GM11168 (cell line): ENCODE data around the gene SGSH.
"Not testable (repeated sequence)": the region's sequence is repeated elsewhere in the genome, so short reads cannot be mapped to it uniquely, and the experiment has no call there.

Experiments used
- in situ Hi-C: fragments of 300-500 bp; cut with MboI; formaldehyde crosslinking; loops from one replicate; pipeline ENCODE4 v1.12.0; 2022; ENCODE audit warnings: low sequenced_read_pairs; ENCODE audit not compliant: unreplicated experiment

SGSH gene

GRCh38 chr17:80254396-80255251, 34.5 kb upstream of the SGSH start:
- in situ Hi-C loops: loop anchor here (5.0 to 10.0 kb wide), 2 partner anchors 60 to 102 kb away; no protein-coding TSS in a partner anchor

GRCh38 chr17:80253631-80254395, 33.7 kb upstream of the SGSH start:
- in situ Hi-C loops: loop anchor here (10.0 kb wide), 1 partner anchor 59 kb away; no protein-coding TSS in a partner anchor

GRCh38 chr17:80252871-80253270, 32.7 kb upstream of the SGSH start:
- in situ Hi-C loops: loop anchor here (10.0 kb wide), 1 partner anchor 58 kb away; no protein-coding TSS in a partner anchor

DNA sequence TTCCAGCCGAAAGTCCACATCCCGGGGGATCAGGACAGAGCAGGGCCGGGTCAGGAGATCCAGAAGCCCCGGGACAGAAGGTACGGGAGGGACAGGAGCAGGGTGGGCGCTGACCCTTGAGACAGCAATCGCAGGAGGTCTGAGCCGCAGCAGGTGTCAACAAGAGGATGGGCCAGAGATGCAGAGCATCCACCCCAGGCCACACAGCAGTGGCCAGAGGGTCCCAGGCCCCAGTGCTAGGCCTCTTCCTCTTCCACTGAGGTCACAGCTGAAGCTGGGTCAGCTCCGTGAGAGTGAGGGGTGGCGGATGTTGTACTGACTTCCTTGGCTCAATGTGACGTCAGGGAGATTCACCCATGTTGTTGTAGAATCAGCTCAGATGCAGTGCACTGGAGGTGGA, 31.8 kb upstream of the SGSH start:
- in situ Hi-C loops: loop anchor here (10.0 kb wide), 1 partner anchor 57 kb away; no protein-coding TSS in a partner anchor

- in situ Hi-C loops: no loop called here
Observed at GRCh38 chr17:80248894-80249710, 29.0 kb upstream of the SGSH start.

- in situ Hi-C loops: no loop called here
Observed at GRCh38 chr17:80248001-80248893, 28.1 kb upstream of the SGSH start.

- in situ Hi-C loops: no loop called here
Observed at GRCh38 chr17:80247561-80247960, 27.4 kb upstream of the SGSH start.

DNA sequence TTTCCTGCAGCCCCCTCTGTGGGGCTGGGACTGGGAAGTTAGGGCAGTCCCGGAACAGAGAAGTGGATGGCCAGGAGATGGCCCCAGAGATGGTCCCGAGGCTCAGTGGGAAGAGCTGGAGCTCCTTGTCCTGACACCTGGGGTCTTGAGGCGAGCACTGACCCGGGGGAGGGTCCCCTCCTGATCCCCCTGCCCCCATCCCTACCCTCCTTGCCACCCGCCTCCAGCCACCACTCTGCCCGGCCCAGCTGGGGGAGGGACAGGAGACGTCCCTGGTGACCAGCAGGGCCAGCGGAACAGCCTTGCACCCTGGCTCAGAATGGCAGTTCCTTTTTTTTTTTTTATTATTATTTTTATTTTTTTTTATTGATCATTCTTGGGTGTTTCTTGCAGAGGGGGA, 26.6 kb upstream of the SGSH start:
- in situ Hi-C loops: no loop called here

DNA sequence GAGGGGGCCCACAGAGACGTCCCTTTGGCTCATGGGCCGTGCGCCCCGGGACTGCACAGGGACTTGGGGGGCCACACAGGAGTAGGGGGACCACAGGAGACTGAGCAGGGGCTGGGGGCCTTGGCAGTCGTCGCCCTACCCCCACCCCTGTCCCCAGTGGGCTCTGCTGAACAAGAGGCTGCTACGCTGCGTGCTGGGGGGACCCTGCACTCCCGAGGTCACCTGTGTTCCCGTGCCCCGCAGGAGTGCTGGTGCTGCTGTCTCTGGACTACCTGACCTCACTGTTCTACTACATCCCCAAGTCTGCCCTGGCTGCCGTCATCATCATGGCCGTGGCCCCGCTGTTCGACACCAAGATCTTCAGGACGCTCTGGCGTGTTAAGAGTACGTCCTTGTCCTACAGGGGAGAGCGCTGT, 26.1 kb upstream of the SGSH start:
- in situ Hi-C loops: no loop called here

DNA sequence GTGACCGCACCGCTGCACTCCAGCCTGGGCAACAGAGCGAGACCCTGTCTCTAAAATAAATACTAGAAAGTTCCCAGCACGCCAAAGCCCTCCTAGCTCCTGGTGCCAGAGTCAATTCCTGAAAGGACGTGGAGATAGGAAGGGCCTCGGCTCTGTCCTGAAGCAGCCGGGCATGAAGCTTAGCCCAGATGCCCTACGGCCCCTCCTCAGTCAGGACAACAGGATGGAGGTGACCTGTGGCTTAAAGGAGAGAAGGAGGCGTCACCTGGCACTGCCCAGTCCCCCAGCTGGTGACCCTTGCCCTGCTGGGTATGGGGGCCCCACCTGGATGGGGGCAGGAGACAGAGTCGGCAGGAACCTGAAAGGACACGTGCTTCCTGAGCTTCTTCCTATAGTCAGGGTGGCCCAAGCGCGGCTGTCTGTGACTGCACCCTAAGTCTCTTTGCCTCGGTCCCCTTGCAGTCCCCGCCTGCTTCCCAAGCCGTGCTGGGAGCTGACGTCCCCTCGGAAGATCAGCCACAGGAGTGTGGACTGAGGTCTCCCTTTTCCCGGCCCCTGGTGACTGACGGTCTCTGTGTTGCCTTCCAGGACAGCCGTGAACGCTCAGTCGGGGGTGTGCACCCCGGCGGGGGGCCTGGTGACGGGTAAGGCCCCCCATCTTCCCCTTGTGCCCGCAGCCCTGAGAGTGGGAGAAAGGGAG, 25.6 kb upstream of the SGSH start:
- in situ Hi-C loops: no loop called here

DNA sequence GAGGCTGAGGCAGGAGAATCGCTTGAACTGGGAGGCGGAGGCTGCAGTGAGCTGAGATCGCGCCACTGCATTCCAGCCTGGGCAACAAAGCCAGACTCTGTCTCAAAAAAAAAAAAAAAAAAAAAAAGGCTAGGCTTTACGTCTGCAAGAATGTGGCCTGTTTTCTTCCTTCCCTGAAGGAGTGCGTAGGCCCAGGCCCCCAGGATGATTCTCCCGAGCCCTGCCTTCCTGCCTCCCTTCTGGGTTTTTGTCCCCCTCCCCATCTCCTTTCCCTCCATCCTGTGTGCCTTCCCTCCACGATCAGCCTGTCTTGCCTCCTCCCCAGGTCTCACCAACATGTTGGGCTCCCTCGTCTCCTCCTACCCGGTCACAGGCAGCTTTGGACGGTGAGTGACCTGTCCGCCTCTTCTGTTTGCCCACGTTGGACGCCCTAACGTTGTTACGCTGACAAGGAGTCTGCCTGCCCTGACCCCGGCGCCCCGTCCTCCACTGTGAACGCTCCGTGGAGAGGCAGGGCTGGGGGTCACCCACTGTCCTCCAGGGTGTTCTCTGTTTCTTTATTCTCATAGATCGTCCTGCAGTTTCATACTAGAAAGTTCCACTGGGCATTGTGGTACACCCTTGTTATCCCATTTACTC, 24.9 kb upstream of the SGSH start:
- in situ Hi-C loops: no loop called here

- in situ Hi-C loops: not testable (repeated sequence)
Observed at GRCh38 chr17:80244448-80244847, 24.3 kb upstream of the SGSH start.

- in situ Hi-C loops: no loop called here
Observed at GRCh38 chr17:80243526-80244433, 23.6 kb upstream of the SGSH start.

DNA sequence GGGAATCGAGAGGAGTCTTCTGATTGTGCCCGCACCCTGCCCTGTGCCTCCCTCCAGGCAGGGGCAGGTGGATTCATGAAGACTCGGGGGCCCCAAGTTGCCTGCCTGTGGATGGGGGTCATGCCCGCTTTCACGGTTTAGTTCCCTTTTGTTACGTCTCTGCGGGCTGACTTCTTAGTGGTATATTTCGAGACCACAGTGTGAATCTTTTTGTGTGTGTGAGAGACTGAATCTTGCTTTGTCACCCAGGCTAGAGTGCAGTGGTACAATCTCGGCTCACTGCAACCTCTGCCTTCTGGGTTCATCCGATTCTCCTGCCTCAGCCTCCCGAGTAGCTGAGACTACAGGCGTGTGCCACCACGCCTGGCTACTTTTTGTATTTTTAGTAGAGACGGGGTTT, 22.4 kb upstream of the SGSH start:
- in situ Hi-C loops: no loop called here

DNA sequence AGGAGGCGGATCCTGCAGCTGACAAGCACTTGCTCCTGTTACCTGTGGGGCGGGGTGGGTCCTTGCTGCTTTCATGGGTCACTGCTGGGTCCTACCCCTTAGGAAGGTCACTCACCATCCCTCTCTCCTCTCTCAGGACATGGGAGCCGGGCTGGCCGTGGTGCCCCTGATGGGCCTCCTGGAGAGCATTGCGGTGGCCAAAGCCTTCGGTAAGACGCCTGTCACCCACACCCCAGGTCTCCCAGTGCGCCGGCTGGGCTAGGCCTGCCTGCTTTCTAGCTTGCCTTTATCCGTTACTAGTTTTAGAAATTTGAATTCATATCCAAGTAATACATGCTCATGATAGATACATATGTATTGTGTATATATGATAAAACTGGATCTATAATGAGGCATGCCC, 17.3 kb upstream of the SGSH start:
- in situ Hi-C loops: no loop called here

GRCh38 chr17:80236911-80237310, 16.8 kb upstream of the SGSH start:
- in situ Hi-C loops: no loop called here

DNA sequence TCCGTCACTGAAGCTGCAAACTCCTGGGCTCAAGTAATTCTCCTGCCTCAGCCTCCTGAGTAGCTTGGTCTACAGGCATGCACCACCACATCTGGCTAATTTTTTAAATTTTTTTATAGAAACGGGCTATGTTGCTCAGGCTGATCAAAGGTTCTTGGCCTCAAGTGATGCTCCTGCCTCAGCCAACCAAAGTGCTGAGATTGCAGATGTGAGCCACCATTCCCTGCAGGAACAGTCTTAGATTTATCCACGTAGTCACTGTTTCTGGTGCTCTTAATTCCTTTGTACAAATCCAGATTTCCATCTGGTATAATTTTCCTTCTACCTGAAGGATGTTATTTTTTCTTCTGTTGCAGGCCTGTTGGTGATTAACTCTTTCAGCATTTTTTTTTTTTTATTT, 13.1 kb upstream of the SGSH start:
- in situ Hi-C loops: no loop called here
